Breast epithelium (tissue), 4 donors: ENCODE data around the gene SEZ6L. TPM values are rescaled to one million over a fixed set of nuclear protein-coding genes. Genes with fewer than 3 reads are reported as not detected.

Experiments
- DNase-seq, 2 donors: peaks; one replicate each; pipeline ENCODE4 v3.0.0-alpha.2; 2019; ENCODE audit warnings: low spot score in 2 of 2
- H3K27ac ChIP-seq, 2 donors: fragments of 200-600 bp; sonication (generic) in 1 of 2; one replicate each; pipeline ENCODE4 v1.5.1; 2016 to 2019; ENCODE audit warnings: mild to moderate bottlenecking in 1 of 2
- H3K27me3 ChIP-seq, 2 donors: fragments of 200-600 bp; sonication (generic) in 1 of 2; one replicate each; pipeline versions ENCODE4 v1.5.1 to v1.6.0; 2017 to 2019; ENCODE audit warnings: control low read depth in 1 of 2, mild to moderate bottlenecking in 1 of 2
- H3K36me3 ChIP-seq: fragments of 200-600 bp; one replicate; pipeline ENCODE4 v1.5.1; 2019
- H3K4me1 ChIP-seq, 2 donors: fragments of 200-600 bp; sonication (generic); one replicate each; pipeline ENCODE4 v1.5.1; 2016 to 2019; ENCODE audit warnings: control low read depth in 1 of 2
- H3K4me3 ChIP-seq, 3 donors: fragments of 200-600 bp; sonication (generic); 1 replicate in 2 of 3; 2 replicates in 1 of 3; pipeline ENCODE4 v1.5.1; 2016 to 2019; ENCODE audit warnings: mild to moderate bottlenecking in 3 of 3, moderate library complexity in 2 of 3
- H3K9me3 ChIP-seq, 2 donors: fragments of 200-600 bp; sonication (generic) in 1 of 2; one replicate each; pipeline ENCODE4 v1.5.1; 2016 to 2019; ENCODE audit warnings: control low read depth in 1 of 2
- POLR2A ChIP-seq: fragments of 450-650 bp; IDR thresholded peaks from one replicate; pipeline ENCODE4 v1.6.1; 2016; ENCODE audit warnings: antibody characterized with exemption, mild to moderate bottlenecking, moderate library complexity
- POLR2AphosphoS5 ChIP-seq, 3 donors: sonication (generic); formaldehyde crosslinking; IDR thresholded peaks; one replicate each; pipeline ENCODE4 v1.6.1; 2017; ENCODE audit warnings: antibody characterized with exemption in 3 of 3
- intact Hi-C: fragments of 100-400 bp; cut with DNase I; formaldehyde crosslinking; loops from one replicate; pipeline ENCODE4 v1.15.1; 2023; ENCODE audit warnings: low total_unique reads
- total RNA-seq, 3 donors: library from RNA; depleted of rRNA; stranded (reverse); fragments of >200 nt; gene quantifications; one replicate each; pipeline ENCODE4 v1.1.0, GENCODE V29; 2016
- TF ChIP-seq, protein P1 (sequence below), 3 donors: fragments of 450-650 bp; IDR thresholded peaks; one replicate each; pipeline ENCODE4 v1.5.1; 2016 to 2017; ENCODE audit warnings: antibody characterized with exemption in 3 of 3, mild to moderate bottlenecking in 3 of 3, moderate library complexity in 3 of 3

The SEZ6L gene
- total RNA-seq, 3 donors from 2014 or later, result under 0.01 to 0.16 (median 0.15) TPM

DNA sequence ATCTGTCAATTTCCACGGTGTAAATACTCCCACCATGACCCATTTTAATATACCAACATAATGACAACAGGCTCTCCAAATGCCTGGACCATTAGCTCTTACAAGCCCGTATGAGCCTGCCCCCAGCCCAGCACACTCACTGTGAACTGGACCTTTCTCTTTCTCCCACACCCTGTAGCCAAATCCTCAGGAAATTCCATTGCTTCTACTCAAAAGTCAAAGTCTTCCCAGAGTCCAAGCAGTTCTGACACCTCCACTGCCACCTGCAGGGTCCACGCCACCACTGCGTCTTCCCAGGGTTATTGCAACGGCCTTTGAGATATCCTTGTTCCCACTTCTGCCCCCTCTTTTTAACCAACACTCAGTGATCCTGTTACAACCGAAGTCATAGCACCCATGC is 149.7 kb downstream of the SEZ6L start:
- no peak for DNase-seq
- intact Hi-C loops, result no loop called here
- H3K27ac ChIP-seq, result no peak overlapping the region
- H3K4me3 ChIP-seq, result no peak overlapping the region
- no peaks in the 10 kb centered on the region for H3K9me3 ChIP-seq
- H3K4me1 ChIP-seq, result no peaks in the 10 kb centered on the region
- no peaks in the 10 kb centered on the region for H3K36me3 ChIP-seq
- TF ChIP-seq POLR2A, result no peak
- no peak for TF ChIP-seq POLR2AphosphoS5 (IDR thresholded peaks at IDR 0.05)
- TF ChIP-seq, protein P1, sequence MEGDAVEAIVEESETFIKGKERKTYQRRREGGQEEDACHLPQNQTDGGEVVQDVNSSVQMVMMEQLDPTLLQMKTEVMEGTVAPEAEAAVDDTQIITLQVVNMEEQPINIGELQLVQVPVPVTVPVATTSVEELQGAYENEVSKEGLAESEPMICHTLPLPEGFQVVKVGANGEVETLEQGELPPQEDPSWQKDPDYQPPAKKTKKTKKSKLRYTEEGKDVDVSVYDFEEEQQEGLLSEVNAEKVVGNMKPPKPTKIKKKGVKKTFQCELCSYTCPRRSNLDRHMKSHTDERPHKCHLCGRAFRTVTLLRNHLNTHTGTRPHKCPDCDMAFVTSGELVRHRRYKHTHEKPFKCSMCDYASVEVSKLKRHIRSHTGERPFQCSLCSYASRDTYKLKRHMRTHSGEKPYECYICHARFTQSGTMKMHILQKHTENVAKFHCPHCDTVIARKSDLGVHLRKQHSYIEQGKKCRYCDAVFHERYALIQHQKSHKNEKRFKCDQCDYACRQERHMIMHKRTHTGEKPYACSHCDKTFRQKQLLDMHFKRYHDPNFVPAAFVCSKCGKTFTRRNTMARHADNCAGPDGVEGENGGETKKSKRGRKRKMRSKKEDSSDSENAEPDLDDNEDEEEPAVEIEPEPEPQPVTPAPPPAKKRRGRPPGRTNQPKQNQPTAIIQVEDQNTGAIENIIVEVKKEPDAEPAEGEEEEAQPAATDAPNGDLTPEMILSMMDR (IDR thresholded peaks at IDR 0.05), result no peak
- H3K27me3 ChIP-seq, result peaks cover 0 to 17% of the 10 kb centered on the region in 2 donors

DNA sequence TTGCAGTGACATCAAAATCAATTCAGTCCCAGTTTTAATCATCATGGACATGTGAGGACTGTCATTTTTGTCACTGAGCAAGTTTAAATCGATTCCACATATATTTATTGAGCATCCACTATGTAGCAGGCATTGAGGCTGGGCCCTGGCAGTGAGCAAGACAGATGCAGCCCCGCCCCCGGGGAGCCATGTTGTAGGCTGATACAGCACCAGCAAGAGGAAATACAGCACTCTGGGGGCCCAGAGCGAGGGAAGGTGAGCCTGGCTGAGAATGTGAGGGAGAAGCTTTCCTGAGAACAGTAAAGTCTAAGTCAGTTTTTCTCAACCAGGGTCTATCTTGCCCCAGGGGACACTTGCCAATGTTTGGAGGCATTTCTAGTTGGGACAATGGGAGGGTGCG is 151.2 kb downstream of the SEZ6L start:
- Histone ChIP-seq H3K27me3 (peaks cover 0 to 27% of the 10 kb centered on the region in 2 donors), H3K4me1 (no peaks in the 10 kb centered on the region), H3K4me3 (no peak overlapping the region), H3K9me3 (no peaks in the 10 kb centered on the region), H3K27ac (no peak overlapping the region), H3K36me3 (no peaks in the 10 kb centered on the region)
- DNase-seq, result no peak
- intact Hi-C loops, result no loop called here
- TF ChIP-seq POLR2AphosphoS5 (IDR thresholded peaks at IDR 0.05), result no peak
- TF ChIP-seq POLR2A, result no peak
- TF ChIP-seq, protein P1 (IDR thresholded peaks at IDR 0.05), result no peak

DNA sequence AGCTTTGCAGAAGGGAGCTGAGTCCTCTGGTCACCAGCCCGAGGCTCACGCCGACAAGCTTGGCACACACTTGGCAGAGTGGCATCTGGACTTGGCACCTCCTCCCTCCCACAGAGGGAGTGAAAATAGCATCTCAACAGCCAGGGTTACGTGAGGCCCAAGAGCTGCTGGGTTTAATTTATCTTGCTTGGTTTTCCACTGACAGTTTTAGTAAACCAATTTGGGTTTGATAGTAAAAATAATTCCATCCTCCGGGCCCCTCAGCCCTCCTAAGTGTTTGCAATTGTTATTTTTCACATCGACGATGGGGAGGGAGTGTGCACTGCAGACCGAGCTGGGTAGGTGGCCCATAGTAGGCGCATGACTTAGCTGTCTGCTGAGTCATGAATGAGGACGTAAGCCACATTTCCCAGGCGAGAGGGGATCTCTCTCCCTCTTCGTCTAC is 152.2 kb downstream of the SEZ6L start:
- no peak for DNase-seq
- intact Hi-C loops, result no loop called here
- TF ChIP-seq POLR2A, result no peak
- no peak for TF ChIP-seq POLR2AphosphoS5 (IDR thresholded peaks at IDR 0.05)
- TF ChIP-seq, protein P1 (IDR thresholded peaks at IDR 0.05), result no peak
- Histone ChIP-seq H3K27me3 (peaks cover 0 to 35% of the 10 kb centered on the region in 2 donors), H3K4me1 (no peaks in the 10 kb centered on the region), H3K9me3 (no peaks in the 10 kb centered on the region), H3K36me3 (no peaks in the 10 kb centered on the region), H3K27ac (no peak overlapping the region), H3K4me3 (no peak overlapping the region)

DNA sequence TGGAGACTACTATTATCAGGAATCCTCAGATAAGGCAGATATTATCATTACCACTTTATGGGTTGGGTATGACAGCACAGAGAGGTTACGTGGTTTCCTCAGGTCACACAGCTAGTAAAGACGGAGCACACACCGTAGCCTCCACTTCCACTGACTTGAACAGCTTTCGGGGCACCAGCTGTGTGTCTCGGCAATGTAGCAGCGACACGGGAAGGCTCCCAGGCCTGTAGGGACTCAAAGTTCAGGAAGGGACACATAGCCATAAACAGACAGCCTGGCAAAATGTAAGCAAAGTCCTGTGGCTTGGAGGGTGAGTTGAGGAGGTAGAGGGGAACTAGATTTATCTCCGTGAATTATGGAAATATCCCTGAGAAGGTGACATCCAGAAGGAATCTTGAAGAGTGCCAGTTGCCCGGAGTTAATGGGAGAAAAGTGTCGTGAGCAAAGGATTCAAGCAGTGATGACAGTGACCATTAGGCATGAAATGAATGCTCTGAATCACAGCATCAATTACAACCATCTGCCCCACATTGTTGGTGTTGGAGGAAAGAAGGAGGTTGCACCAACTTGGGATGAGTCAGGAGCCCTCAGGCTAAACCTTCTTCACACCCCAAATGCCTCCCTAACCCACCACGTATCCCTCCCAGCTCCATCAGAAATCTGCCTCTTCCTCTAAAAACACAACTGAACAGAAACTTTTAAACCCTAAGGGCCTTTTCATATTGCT is 153.1 kb downstream of the SEZ6L start:
- TF ChIP-seq POLR2AphosphoS5 (IDR thresholded peaks at IDR 0.05) (no peak), POLR2A (no peak)
- TF ChIP-seq, protein P1 (IDR thresholded peaks at IDR 0.05), result no peak
- no peaks in the 10 kb centered on the region for H3K4me1 ChIP-seq
- DNase-seq, result no peak
- H3K4me3 ChIP-seq, result no peak overlapping the region
- no peak overlapping the region for H3K27ac ChIP-seq
- intact Hi-C loops, result no loop called here
- H3K9me3 ChIP-seq, result no peaks in the 10 kb centered on the region
- H3K27me3 ChIP-seq, result peaks cover 0 to 35% of the 10 kb centered on the region in 2 donors
- H3K36me3 ChIP-seq, result no peaks in the 10 kb centered on the region

DNA sequence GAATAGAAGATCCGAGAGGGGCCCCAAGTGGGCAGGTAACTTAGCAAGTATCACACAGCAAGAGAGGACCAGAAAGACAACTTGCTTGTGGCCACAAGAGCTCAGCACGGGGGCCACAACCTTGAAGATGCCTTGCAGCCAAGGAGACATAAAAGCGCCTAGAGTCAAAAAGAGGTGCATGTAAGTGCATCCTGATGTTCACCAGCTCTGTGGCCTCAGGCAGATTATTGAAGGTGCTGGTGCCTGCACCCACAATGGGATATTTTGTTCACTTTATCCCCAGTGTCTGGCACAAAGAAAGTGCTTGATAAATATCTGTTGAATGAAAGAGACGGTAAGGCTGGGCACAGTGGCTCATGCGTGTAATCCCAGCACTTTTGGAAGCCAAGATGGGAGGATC is 153.8 kb downstream of the SEZ6L start:
- H3K27ac ChIP-seq, result no peak overlapping the region
- H3K4me1 ChIP-seq, result no peaks in the 10 kb centered on the region
- DNase-seq, result no peak
- H3K27me3 ChIP-seq, result peaks cover 0 to 35% of the 10 kb centered on the region in 2 donors
- no peak overlapping the region for H3K4me3 ChIP-seq
- intact Hi-C loops, result no loop called here
- TF ChIP-seq POLR2AphosphoS5 (IDR thresholded peaks at IDR 0.05) (no peak), POLR2A (no peak)
- H3K36me3 ChIP-seq, result no peaks in the 10 kb centered on the region
- no peaks in the 10 kb centered on the region for H3K9me3 ChIP-seq
